GM12878 (cell line): ENCODE data around the gene YTHDF2. TPM values are rescaled to one million over a fixed set of nuclear protein-coding genes. Genes with fewer than 3 reads are reported as not detected.

Experiments
- E2F8 ChIP-seq: fragments of 450-650 bp; IDR thresholded peaks from 2 replicates; pipeline ENCODE4 v1.6.1; 2018; ENCODE audit warnings: mild to moderate bottlenecking, low read depth, moderate library complexity; ENCODE audit not compliant: partially characterized antibody
- GABPA ChIP-seq: IDR thresholded peaks from 2 replicates; pipeline ENCODE4 v1.6.1; 2014; ENCODE audit warnings: antibody characterized with exemption, low read depth, mild to moderate bottlenecking, inconsistent platforms
- IKZF2 ChIP-seq, 2 experiments: fragments of 450-650 bp; IDR thresholded peaks; 2 replicates each; pipeline ENCODE4 v1.6.1; 2017; ENCODE audit warnings: mild to moderate bottlenecking in 2 of 2, moderate library complexity in 2 of 2
- IRF4 ChIP-seq: IDR thresholded peaks from 2 replicates; pipeline ENCODE4 v1.6.1; 2011; ENCODE audit warnings: low read depth, low read length
- MYC ChIP-seq: IDR thresholded peaks from 2 replicates; pipeline ENCODE4 v1.6.1; 2011; ENCODE audit warnings: mild to moderate bottlenecking, low read length, moderate library complexity, inconsistent platforms; ENCODE audit not compliant: insufficient read depth, insufficient replicate concordance, insufficient read length, severe bottlenecking
- PAX8 ChIP-seq: fragments of 450-650 bp; IDR thresholded peaks from 2 replicates; pipeline ENCODE4 v1.6.1; 2017; ENCODE audit warnings: mild to moderate bottlenecking, moderate library complexity
- REST ChIP-seq: IDR thresholded peaks from 2 replicates; pipeline ENCODE4 v1.6.1; 2012; ENCODE audit warnings: mild to moderate bottlenecking, low read depth, low read length
- SUPT20H ChIP-seq: IDR thresholded peaks from 2 replicates; pipeline ENCODE4 v1.6.1; 2011; ENCODE audit warnings: low read depth, mild to moderate bottlenecking, low read length, moderate library complexity, borderline replicate concordance; ENCODE audit not compliant: control insufficient read depth
- SUZ12 ChIP-seq: fragments of 200-600 bp; sonication (generic); IDR thresholded peaks from one replicate; pipeline ENCODE4 v1.6.1; 2018; ENCODE audit warnings: antibody characterized with exemption, mild to moderate bottlenecking; ENCODE audit not compliant: unreplicated experiment
- TAF1 ChIP-seq: IDR thresholded peaks from 2 replicates; pipeline ENCODE4 v1.6.1; 2011; ENCODE audit warnings: mild to moderate bottlenecking, low read depth, low read length, borderline replicate concordance
- TCF12 ChIP-seq: IDR thresholded peaks from 2 replicates; pipeline ENCODE4 v1.6.1; 2011; ENCODE audit warnings: low read depth, mild to moderate bottlenecking, low read length
- ZBTB11 ChIP-seq: fragments of 450-650 bp; formaldehyde crosslinking; IDR thresholded peaks from 2 replicates; pipeline ENCODE4 v1.5.0; 2022; ENCODE audit warnings: mild to moderate bottlenecking, missing genetic modification characterization
- ZNF592 ChIP-seq: fragments of 450-650 bp; IDR thresholded peaks from 2 replicates; pipeline ENCODE4 v1.6.1; 2017; ENCODE audit warnings: mild to moderate bottlenecking, moderate library complexity
- ZSCAN29 ChIP-seq: fragments of 450-650 bp; IDR thresholded peaks from 2 replicates; pipeline ENCODE4 v1.6.1; 2017; ENCODE audit warnings: mild to moderate bottlenecking, moderate library complexity
- polyA plus RNA-seq, 11 experiments: library from polyadenylated mRNA; depleted of rRNA in 4 of 11; unstranded in 6 of 11; stranded (reverse) in 5 of 11; fragments of >200 nt; fragmentation: Nextera tagmentation in 4 of 11; fragmentation: Illumina TruSeq in 1 of 11; extraction: Ambion mirVana in 4 of 11; extraction: Trizol in 1 of 11; gene quantifications; 1 replicate in 1 of 11; 2 replicates in 10 of 11; pipeline versions ENCODE4 v1.2.1 to v1.2.3, GENCODE V29; 2011 to 2016; ENCODE audit warnings: inconsistent platforms in 2 of 11, missing spikeins in 2 of 11, low read depth in 1 of 11
- total RNA-seq, 4 experiments: library from RNA; depleted of rRNA in 3 of 4; stranded (reverse); fragments of >200 nt in 3 of 4; fragmentation: Illumina TruSeq in 1 of 4; extraction: Trizol in 1 of 4; gene quantifications; 2 replicates each; pipeline versions ENCODE4 v1.2.1 to v1.2.3, GENCODE V29; 2013 to 2021

The YTHDF2 gene
- total and polyA plus RNA-seq, 10 of the 15 experiments (the other 5 are each of a cell fraction or from before 2014, with no cell fraction given) = 42.4 to 121 (median 66.9) TPM

GRCh38 chr1:28736450-28737306 lies at the start of gene YTHDF2 (continued):
- TF ChIP-seq ZBTB11 (CRISPR knock-in tag) (peak; percentile 69), ZSCAN29 (0 out of 2 replicates have a peak, but pooled peaks have one; percentile 41), ZNF592 (peak; percentile 64; the same call in 1 of the 2 replicates), IKZF2 (IDR thresholded peaks at IDR 0.05) (peak; percentile 80 to 82), SUPT20H (no peak), IRF4 (0 out of 2 replicates have a peak, but pooled peaks have one; percentile 29), SUZ12 (no peak), TAF1 (peak; percentile 78), MYC (peak; percentile 58), E2F8 (peak; percentile 69), TCF12 (peak; percentile 87), PAX8 (no peak), GABPA (peak; percentile 42; the same call in 1 of the 2 replicates), REST (no peak)
